Subcutaneous abdominal adipose tissue (tissue), 5 donors: Measurements from ENCODE around the gene SLC6A19.

Experiments used
- H3K27ac ChIP-seq: one replicate; pipeline ENCODE4 v1.7.0; 2013; ENCODE audit warnings: low read depth, mild to moderate bottlenecking, inconsistent platforms, low read length, moderate library complexity
- H3K27me3 ChIP-seq, 5 donors: one replicate each; pipeline ENCODE4 v1.7.0; 2013; ENCODE audit warnings: low read length in 5 of 5, inconsistent platforms in 1 of 5; ENCODE audit not compliant: control insufficient read depth in 5 of 5, insufficient read depth in 4 of 5
- H3K36me3 ChIP-seq, 5 donors: one replicate each; pipeline ENCODE4 v1.7.0; 2013; ENCODE audit warnings: low read length in 5 of 5; ENCODE audit not compliant: control insufficient read depth in 5 of 5, insufficient read depth in 5 of 5
- H3K4me1 ChIP-seq, 5 donors: one replicate each; pipeline ENCODE4 v1.7.0; 2013; ENCODE audit warnings: low read length in 5 of 5, mild to moderate bottlenecking in 3 of 5, moderate library complexity in 1 of 5; ENCODE audit not compliant: control insufficient read depth in 5 of 5, insufficient read depth in 5 of 5
- H3K4me3 ChIP-seq, 5 donors: one replicate each; pipeline ENCODE4 v1.7.0; 2013; ENCODE audit warnings: low read length in 5 of 5, low read depth in 1 of 5
- H3K9ac ChIP-seq, 5 donors: one replicate each; pipeline ENCODE4 v1.7.0; 2013; ENCODE audit warnings: low read length in 5 of 5, mild to moderate bottlenecking in 4 of 5, moderate library complexity in 3 of 5
- H3K9me3 ChIP-seq, 5 donors: one replicate each; pipeline ENCODE4 v1.7.0; 2013; ENCODE audit warnings: low read length in 5 of 5; ENCODE audit not compliant: control insufficient read depth in 5 of 5
- donor health status: healthy.
- donor health status: healthy.
- donor health status: healthy.
- donor health status: healthy.
- donor health status: healthy.

SLC6A19 gene

DNA sequence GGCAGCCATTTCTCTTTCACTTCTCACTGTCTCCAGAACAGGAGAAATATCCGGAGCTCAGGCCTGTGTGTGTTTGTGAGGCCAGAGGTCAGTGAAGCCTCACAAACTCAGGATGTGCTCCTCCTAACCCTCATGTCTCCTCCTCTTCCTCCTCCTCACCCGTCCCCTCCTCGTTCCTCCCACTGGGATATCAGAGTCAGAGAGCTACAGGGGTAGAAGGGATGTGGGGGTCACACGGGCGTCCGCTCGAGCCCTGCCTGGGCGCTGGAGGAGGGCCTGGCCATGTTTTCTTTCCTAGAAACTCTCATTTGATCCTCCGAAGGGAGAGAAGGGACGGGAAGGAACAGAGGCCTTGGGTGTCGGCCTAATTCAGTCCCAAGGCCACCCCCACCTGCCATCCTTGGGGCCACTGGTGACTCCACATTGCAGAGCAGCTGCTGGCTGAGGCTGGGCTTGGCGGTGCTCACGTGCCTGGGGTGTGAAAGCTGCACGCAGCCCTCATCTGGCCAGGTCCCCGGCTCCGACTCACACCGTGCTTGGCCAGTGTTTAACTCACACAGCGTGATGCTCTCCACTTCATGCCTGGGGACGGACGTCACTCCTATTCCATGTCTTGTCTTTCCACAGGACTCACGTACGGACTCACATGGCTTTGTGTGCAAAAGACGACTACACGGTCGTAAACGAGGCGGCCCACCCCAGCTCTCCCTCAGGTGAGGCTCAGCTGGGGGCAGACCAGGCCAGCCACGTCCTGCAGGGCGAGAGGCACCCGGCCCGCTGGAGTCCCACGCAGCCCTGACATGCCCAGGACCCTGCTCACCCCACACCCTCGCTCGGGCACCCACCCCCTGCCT is 22.6 kb upstream of the SLC6A19 start:
- no peak overlapping the region for H3K4me3 ChIP-seq
- no peaks in the 10 kb centered on the region for H3K36me3 ChIP-seq
- H3K9me3 ChIP-seq = no peaks in the 10 kb centered on the region
- H3K4me1 ChIP-seq = peaks cover 0 to 8% (median 0%) of the 10 kb centered on the region in 5 donors
- no peak overlapping the region for H3K9ac ChIP-seq
- no peak overlapping the region for H3K27ac ChIP-seq
- H3K27me3 ChIP-seq = peaks cover 5 to 16% (median 9%) of the 10 kb centered on the region in 5 donors

DNA sequence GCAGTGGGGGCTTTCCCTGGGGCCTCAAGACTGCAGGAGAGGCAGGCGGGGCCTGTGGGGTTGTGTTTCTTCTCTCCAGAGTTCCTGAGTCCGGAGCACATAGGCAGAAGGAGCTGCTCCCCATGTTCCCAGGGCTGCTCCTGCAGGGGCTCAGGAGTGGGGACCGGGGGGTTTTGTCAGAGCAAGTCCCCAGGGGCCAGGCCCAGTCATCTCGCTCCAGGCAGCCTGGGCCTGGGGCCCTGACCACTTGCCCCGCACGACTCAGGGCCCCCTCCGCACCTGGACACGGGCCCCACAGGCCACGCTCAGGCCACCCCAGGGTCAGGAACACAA is 22.0 kb upstream of the SLC6A19 start:
- Histone ChIP-seq H3K9me3 (no peaks in the 10 kb centered on the region), H3K9ac (no peak overlapping the region), H3K36me3 (no peaks in the 10 kb centered on the region), H3K27me3 (peaks cover 5 to 18% (median 9%) of the 10 kb centered on the region in 5 donors), H3K27ac (no peak overlapping the region), H3K4me3 (no peak overlapping the region), H3K4me1 (peaks cover 0 to 8% (median 0%) of the 10 kb centered on the region in 5 donors)

DNA sequence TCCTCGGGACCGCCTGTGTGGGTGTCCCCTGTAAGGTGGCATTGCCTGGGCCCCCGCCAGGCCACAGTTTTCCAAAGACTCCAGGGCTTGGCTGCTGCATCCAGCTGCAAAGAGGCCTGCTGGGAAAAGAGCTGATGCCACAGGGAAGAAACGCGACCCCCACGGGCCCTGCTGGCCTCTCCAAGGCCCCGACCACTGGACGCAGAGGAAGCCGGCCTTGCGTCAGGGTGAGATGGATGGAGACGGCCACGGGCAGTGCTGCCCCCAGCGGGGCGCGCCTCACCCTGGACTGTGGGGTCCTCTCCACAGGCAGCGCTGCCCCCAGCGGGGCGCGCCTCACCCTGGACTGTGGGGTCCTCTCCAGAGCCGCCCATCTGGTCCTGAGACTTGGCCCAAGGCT is 21.3 kb upstream of the SLC6A19 start:
- H3K9me3 ChIP-seq = no peaks in the 10 kb centered on the region
- H3K9ac ChIP-seq = no peak overlapping the region
- no peak overlapping the region for H3K27ac ChIP-seq
- peaks cover 0 to 8% (median 0%) of the 10 kb centered on the region in 5 donors for H3K4me1 ChIP-seq
- no peak overlapping the region for H3K4me3 ChIP-seq
- H3K36me3 ChIP-seq = no peaks in the 10 kb centered on the region
- peaks cover 5 to 18% (median 9%) of the 10 kb centered on the region in 5 donors for H3K27me3 ChIP-seq

DNA sequence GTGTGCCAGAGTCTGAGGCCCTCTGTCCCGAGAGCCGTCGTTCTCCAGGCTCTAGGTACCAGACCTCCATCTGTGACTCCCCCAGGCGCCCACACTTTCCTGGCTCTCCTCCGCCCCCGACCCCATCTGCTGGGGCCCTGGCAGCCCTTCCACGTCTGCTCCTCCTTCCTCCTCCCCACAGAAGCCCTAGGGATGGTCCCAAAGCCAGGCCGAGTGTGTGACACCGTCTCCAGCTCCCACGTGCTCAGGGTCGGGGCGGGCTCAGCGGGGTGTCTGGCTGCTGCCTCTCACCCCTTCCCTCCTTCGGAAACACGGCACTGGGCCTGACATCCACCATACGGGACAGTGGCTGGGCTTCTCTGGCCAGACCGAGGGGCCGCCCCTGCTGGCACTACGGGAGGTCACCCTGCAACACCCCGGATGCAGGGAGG is 20.5 kb upstream of the SLC6A19 start:
- Histone ChIP-seq H3K27me3 (peaks cover 6 to 20% (median 9%) of the 10 kb centered on the region in 5 donors), H3K36me3 (no peaks in the 10 kb centered on the region), H3K9me3 (no peaks in the 10 kb centered on the region), H3K9ac (no peak overlapping the region), H3K4me1 (peaks cover 0 to 8% (median 0%) of the 10 kb centered on the region in 5 donors), H3K4me3 (no peak overlapping the region), H3K27ac (no peak overlapping the region)

DNA sequence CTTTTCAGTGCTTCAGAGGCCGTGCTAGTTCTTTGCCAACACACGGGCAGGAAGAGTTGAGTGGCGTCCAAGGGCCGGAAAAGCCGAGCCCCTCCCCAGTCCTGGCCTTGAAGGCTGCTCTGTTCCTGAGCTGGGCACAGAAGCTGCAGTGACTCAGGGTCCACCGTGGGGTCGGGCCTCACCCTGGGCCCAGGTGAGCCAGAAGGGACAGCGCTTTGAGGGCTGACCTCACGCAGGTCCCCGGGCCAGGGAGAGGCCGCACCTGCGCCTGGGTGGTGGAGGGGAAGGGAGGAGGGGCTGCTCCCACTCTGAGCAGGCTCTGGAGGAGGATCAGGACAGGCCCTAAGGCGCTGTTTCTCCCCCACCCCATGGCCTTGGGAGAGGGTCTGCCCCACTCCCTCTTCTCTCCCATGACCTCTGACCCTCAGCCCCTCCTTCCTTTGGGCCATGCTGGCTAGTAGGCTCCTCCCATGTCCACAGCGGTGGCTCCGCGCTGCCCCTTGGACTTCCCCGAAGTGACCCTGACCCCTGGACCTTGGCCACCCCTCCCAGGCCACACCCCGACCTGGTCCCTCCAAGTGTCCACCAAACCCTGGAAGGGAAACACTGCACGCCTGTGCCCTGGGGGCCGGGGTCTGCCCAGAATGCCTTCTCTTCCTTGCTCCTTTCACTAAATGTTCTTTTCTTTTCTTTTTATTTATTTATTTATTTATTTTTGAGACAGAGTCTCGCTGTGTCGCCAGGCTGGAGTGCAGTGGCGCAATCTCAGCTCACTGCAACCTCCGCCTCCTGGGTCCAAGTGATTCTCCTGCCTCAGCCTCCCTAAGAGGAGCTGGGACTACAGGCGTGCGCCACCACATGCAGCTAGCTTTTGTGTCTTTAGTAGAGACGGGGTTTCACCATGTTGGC is 19.7 kb upstream of the SLC6A19 start:
- Histone ChIP-seq H3K27ac (no peak overlapping the region), H3K36me3 (no peaks in the 10 kb centered on the region), H3K27me3 (peaks cover 9 to 22% (median 13%) of the 10 kb centered on the region in 5 donors)

DNA sequence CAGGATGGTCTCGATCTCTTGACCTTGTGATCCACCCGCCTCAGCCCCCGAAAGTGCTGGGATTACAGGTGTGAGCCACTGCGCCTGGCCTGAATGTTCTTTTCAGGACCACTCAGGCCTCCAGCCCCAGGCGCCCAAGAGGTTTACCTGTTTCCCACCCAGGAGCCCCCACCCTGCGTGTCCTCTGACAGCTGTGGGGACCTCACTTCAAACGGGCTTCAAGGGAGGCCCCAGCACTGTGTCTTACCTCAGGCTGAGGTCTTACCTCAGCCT is 19.1 kb upstream of the SLC6A19 start:
- Histone ChIP-seq H3K4me1 (peaks cover 0 to 8% (median 0%) of the 10 kb centered on the region in 5 donors), H3K27ac (no peak overlapping the region), H3K36me3 (no peaks in the 10 kb centered on the region), H3K27me3 (peaks cover 9 to 26% (median 19%) of the 10 kb centered on the region in 5 donors), H3K4me3 (no peak overlapping the region), H3K9ac (no peak overlapping the region), H3K9me3 (no peaks in the 10 kb centered on the region)

More for the DNA sequence above, 19.7 kb upstream of the SLC6A19 start:
- Histone ChIP-seq H3K9ac (no peak overlapping the region), H3K9me3 (no peaks in the 10 kb centered on the region), H3K4me3 (no peak overlapping the region), H3K4me1 (peaks cover 0 to 8% (median 0%) of the 10 kb centered on the region in 5 donors)

DNA sequence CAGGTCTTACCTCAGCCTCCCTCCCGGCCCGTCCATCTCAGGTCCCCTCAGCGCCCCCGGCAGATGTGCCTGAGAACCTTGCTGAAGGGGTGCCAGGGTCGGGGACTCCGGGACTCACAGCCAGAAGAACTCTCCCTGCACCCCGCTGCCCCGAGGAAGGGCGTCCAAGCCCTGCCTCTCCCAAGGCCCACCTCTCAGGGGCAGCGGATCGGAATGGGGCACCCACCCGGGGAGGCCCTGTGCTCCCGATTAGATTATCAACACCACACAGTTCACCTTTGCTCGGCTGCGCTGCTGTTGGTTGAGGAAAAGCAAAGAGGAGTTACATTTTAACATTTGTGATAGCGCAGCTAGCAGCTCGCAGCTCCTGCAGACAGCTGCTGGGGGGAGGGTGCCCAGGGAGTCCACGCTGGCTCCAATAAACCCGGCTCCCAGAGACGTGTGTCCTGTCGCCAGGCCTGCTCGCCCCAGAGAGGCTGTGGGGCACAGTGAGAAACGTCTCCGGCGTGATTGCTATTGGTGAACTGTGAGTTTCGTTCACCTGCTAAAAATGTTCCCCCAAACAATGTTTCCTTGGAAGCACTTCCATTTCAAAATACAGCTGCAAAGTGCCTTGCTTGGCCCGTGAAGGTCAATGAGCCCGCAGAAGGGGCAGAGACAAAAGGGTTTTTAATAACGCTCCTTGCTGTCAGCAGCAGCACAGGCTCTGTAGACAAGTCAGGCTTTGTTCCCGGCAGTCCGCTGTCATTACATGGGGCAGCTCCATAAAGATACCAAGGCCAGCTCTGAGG is 18.6 kb upstream of the SLC6A19 start:
- H3K9ac ChIP-seq = no peak overlapping the region
- peaks cover 0 to 8% (median 0%) of the 10 kb centered on the region in 5 donors for H3K4me1 ChIP-seq
- no peak overlapping the region for H3K27ac ChIP-seq
- no peak overlapping the region for H3K4me3 ChIP-seq
- peaks cover 9 to 27% (median 24%) of the 10 kb centered on the region in 5 donors for H3K27me3 ChIP-seq
- H3K36me3 ChIP-seq = no peaks in the 10 kb centered on the region
- H3K9me3 ChIP-seq = no peaks in the 10 kb centered on the region

DNA sequence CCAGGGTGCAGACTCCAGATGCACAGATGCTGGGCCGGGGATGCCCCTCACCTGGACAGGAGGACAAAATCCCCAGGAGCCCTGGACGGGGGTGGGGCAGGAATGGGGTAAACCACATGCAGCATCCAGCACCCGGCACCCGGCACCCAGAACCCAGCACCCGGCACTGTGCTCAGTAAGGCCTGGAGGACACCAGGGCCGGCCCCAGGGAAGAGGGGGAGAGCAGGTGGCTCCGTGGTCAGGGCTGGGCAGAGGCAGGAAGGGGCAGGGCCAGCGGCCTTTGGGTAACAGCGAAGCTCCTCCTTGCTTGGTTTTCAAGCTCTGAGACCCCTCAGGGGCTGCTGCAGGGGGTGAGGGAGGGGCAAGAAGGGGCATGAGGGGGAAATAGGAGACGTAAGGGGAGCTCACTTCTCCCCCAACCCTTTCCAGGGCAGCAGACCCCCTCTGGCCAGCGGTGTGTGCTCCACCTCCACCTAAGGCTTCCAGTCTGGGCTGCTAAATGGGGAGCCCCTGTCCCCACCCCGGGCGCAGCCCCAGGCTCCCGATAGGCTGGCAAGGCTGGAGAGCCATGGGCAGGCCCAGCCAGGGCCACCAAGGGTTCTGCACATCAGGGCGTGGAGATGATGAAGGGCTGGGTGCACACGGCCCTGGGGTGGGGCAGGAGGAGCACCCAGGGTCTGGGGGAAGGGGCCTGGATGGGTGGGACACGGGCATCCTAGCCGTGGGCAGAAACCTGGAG is 17.8 kb upstream of the SLC6A19 start:
- H3K27ac ChIP-seq = no peak overlapping the region
- no peak overlapping the region for H3K4me3 ChIP-seq
- H3K9ac ChIP-seq = no peak overlapping the region
- H3K4me1 ChIP-seq = peaks cover 0 to under 1% (median 0%) of the 10 kb centered on the region in 5 donors
- H3K9me3 ChIP-seq = no peaks in the 10 kb centered on the region
- no peaks in the 10 kb centered on the region for H3K36me3 ChIP-seq
- H3K27me3 ChIP-seq = peaks cover 9 to 28% (median 24%) of the 10 kb centered on the region in 5 donors

DNA sequence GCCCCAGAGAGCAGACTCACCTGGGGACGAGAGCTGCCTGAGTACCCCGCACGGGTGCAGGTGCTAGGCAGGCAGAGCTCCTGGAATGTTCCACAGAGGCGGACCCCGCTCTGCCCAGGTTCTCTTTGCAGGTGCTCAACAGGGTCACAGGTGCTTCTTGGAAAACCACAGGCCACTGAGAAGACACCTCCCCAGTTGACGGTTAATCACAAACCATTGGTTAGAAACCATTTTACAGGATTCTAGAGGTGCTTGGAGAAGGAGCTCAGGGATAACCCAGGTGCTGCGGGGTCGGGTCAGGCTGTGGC is 17.3 kb upstream of the SLC6A19 start:
- Histone ChIP-seq H3K9ac (no peak overlapping the region), H3K27me3 (peaks cover 9 to 28% (median 24%) of the 10 kb centered on the region in 5 donors), H3K9me3 (no peaks in the 10 kb centered on the region), H3K36me3 (no peaks in the 10 kb centered on the region), H3K4me3 (no peak overlapping the region), H3K4me1 (no peaks in the 10 kb centered on the region), H3K27ac (no peak overlapping the region)
